Tibial nerve (tissue), 3 donors: ENCODE results near the gene LONP1.

ENCODE experiments used
- EP300 ChIP-seq, 2 donors: sonication (generic); formaldehyde crosslinking; IDR thresholded peaks; one replicate each; pipeline ENCODE4 v1.6.1; 2017; ENCODE audit warnings: antibody characterized with exemption in 2 of 2, mild to moderate bottlenecking in 1 of 2
- POLR2A ChIP-seq, 2 donors: fragments of 450-650 bp; IDR thresholded peaks; one replicate each; pipeline ENCODE4 v1.6.1; 2017; ENCODE audit warnings: antibody characterized with exemption in 2 of 2, mild to moderate bottlenecking in 2 of 2, moderate library complexity in 2 of 2

- TF ChIP-seq POLR2A (IDR thresholded peaks at IDR 0.05) (no peak), EP300 (IDR thresholded peaks at IDR 0.05) (no peak)
Measured at GRCh38 chr19:5678071-5678718, 41.8 kb downstream of the LONP1 start.
